HG03064 (cell line): ENCODE results near the gene GAD2.
A peak's percentile ranks its signal among the peaks of the same experiment; 100 is the strongest.

Experiments used
- ATAC-seq: cut with Tn5 transposase; IDR thresholded peaks from one replicate; pipeline ENCODE4 v1.9.1; 2021; ENCODE audit warnings: low read depth; ENCODE audit not compliant: unreplicated experiment

GAD2 gene

DNA sequence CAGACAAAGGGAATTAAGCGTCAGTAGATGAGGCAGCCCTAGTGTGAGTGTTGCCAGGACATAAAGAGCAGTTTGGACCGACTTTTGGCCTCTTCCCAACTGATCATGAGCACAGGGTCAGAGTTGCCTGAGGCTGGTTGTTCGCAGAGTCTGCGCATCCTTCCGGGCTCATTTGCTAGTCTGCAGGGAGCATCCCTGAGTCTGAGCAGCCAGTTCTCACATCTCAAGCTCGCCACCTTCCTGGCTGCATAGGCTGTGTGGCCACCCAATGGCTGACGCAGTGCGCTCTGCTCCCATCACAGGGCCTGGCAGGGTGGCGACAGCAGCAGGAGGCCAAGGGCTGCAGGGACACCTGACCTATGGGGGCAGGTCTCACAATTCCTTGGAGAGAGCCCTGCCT, 5.0 kb downstream of the GAD2 start:
- ATAC-seq = no peak

DNA sequence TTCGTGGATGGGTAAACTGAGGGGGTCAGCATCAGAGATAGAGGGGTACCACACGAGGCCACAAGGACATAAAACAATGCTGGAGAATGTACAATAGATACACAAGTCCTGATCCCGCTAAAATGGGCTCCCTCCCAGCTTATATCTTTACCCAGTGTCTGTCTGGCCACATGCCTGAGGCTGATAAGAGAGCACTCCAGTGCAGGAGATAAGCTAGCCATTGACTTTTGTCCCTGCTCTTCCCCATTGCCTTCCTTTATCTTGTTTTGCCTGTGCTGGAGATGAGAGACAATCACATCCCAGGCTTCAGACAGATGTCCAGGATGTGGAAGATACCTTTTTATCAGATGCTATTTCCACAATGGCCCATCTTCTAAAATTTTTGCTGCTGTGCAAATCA, 6.0 kb downstream of the GAD2 start:
- ATAC-seq = no peak

DNA sequence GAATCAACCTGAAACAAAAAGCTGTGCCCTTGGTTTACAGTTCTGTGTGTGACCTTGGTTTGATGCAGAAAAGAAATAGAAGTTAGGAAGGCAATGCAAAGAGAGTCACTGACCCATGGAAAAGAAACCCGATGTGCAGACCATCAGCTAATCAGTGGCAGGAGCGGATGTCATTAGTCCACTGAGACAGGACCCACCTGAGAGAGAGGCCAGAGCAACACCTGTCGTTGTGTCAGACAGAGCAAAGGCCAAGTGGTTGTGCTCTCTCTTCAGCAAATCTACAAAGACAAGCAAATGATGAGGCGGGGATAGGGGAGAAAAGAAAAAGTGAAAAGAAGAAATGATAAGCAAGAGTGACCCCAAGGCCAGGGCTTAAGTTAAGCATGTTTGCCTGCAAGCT, 8.7 kb downstream of the GAD2 start:
- no peak for ATAC-seq

DNA sequence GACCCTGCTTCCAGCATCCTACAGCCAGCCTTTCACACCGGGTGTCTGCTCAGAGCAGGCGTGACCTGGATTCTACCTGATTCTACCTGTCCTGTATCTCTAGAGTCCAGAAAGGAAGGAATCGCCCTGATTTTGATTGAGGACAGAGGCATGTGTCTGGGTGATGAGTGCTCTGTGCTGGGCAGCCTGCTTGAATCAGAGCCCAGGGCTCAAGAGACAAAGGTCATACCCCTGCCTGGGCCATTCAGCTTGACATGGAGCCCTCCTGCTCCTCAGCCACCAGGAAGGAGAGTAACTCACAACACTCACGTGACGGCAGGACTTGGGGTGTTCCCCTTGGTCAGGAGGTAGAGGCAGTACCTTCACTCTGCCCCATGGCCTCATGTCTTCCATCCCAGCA, 11.2 kb downstream of the GAD2 start:
- ATAC-seq = no peak

DNA sequence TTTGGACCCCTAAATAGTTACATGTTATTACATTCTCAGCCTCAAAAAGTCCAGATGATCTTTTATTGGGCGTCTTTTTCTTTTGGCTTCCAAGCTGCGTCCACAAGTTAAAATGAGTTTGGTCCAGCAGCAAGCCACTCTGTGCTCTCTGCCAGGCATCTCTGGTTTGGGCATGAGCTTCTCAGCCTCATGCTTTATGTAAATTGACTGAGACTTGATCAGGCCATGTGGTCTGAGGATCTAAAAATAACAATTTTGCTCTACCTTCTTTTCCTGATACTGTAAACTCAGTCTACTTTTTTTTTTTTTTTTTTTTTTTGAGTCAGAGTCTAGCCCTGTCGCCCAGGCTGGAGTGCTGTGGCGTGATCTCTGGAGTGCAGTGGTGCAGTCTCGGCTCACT, 15.6 kb downstream of the GAD2 start:
- ATAC-seq = no peak

DNA sequence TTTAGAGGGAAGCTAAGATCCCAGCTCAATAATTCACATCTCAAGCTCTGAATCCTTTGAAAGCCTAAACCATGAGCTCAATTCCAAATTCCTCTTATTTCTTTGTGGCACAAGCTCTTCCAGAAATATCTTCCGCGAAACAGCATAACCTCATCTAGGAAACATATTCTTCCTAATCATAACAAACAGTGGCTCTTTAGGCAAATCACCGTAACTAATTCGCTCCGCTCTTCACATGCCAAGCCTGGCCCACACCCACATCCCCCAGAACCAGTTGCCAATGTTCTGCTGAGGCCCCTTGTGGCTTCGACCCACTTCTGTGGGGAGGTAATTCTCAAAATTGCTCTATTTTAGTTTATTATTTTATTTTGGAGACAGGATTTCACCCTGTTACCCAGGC, 19.2 kb downstream of the GAD2 start:
- ATAC-seq = no peak

DNA sequence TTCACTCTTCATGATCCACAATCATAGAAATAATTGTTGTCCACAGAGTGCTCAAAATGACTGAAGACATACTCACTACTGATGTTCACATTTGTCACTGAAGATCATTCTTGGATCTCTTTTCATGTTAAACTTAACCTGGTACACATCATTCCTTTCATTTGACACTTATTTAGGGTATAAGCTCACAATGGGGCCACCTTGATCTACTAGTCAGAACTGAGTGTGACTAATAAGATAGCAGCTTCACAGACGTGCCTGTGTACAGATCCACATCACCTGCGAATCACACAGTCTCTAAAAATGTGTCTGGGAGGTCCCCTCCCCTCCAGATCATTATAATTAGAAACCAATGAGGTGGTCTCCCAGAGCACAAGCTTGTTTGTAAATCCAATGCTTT, 21.8 kb downstream of the GAD2 start:
- no peak for ATAC-seq

DNA sequence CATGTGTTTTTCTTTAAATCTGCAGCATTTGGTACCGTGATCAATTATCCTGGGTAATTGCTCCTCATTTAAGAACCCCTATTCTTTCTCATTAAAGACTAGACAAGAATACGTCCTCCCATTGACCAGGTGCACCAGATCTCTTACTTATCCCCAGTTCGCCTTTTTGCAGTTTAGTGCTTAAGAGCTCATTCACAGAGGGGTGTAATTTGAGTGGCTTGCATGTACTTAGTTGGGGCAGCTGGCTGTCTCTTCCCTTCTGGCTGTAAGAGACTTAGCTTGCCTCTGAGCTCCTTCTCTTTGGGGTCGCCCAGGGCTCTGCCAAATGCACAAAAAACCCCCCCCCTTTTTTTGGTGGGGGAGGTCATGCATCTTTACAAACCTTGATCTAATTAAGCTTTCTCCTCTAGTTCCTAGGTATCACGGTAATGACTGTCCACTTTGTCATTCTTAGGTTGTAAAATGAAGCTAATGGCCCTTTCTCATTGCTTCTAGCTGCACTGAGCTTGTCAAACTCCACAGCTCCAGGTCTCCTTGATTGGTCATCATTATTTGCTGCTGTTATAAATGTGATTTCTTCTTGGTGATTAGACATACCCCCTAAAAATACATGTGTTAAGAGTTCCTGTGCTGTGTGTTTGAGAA, 26.3 kb downstream of the GAD2 start:
- ATAC-seq = no peak

DNA sequence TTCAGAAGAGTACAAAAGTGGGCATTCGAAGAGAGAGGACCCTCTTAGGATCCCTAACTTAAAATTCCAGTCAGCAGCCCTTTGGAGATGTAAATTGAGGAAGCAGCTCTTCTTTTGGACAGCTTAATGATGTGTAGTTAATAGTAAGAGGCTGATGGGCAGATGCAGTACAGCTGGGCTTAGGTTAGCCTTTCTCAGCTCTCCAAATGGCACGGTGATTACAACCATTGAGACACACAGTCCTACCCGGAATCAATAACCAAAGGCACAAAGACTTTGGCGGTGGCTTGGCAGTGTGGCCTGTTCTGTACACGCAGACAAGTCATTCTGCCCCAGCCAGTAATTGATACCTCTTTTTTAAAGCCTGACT, 26.8 kb downstream of the GAD2 start:
- no peak for ATAC-seq

DNA sequence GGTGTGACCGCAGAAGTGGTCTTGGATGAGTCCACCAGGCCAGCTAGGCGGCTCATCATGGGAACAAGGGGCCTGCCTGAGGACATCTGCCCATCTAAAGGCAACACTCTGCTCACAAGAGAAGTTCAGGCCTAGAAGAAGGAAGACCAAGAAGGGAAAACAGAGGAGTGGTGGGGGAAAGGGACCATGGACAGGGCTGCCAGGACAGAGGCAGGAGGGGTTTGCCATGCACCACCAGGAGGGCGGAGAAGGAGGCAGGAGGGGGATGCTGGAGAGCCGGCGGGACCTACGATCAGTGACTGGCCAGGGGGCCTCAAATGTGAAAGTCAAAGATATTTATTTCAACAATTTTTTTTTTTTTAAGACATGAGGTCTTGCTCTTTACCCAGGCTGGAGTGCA, 33.1 kb downstream of the GAD2 start:
- ATAC-seq = no peak

DNA sequence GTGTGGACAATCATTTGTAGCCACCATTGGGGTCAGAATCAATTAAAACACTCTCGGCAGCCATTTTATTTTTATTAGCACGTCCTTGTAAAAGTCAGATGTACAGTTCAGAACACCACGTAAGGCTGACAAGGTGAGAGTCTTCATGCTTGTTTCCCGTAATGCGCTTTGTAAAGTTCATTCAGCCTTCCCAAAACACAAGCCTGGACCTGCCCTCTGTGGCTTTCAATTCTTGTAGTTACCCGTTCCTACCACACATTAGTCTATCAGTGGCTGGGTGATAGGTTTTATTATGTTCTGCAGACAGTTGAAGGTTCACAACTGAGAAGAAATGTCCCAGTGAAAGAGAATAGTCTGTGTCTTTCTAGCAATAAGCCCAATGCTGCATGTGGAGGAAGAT, 35.4 kb downstream of the GAD2 start:
- no peak for ATAC-seq

DNA sequence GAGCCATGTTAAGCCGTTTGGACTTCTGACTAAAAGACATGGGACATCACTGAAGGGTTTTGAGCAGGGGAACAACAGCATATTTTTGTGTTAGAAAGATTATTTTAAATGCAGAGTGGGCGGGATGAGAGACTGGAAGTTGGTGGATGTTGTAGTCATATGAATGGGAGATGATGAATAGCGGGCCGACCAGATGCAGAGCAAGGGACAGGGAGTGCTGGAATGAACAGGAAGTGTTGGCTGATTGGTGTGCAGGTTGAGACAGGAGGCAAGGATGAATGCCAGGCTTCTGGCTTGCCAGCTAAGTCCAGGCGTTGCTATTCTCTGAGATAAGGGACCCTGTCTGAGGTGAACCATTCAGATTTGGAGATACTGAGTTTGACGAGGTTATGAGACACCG, 38.0 kb downstream of the GAD2 start:
- no peak for ATAC-seq

DNA sequence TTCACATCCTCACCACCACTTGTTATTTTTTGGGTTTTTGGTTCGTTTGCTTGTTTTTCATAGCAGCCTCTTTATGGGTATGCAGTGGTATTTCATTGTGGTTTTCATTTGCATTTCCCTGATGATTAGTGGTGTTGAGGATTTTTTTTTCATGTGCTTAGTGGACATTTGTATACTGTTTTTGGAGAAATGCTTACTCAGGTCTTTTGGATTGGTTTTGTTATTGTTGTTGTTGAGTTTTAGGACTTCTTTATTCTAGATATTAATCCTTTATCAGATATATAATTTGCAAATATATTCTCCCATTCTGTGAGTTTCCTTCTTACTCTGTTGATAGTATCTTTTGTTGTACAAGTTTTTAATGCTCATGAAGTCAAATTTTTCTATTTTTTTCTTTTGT, 42.8 kb downstream of the GAD2 start:
- no peak for ATAC-seq

DNA sequence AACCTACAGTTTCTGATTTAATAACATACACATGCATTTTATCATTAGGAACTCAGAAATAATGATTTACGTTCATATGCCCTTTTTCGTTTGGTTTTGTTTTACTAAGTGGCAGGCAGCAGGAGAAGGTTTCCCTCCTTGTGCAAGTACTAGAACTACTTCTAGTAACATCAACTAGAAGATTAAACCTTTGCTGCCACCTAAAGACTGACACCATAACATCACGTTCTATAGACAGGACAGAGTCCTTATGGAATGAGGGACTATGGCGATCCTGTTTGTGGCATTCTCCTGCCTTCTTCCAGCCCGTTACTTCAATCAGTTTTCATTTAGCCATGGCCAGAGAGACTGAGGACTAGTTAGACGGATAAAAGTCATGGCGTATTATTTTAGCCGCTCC, 53.2 kb downstream of the GAD2 start:
- no peak for ATAC-seq

DNA sequence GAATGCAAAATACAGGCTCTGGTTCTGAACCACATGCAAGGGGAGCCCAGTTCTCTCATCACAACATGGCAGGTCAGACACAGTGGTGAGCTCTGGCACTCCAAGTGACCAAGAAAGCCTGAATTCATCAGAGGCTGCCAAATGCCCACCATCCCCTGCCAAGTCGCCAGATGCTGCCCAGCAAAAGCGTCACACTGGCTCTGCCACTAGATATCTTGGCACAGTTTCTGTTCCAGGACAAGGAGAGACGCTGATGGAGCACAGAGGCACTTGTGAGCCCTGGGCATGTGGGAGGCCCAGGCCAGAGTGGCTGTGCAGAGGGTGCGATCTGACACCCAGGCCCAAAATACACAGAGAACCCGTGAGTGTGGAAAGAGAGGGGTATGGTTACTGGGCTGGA, 57.8 kb downstream of the GAD2 start:
- ATAC-seq = no peak

DNA sequence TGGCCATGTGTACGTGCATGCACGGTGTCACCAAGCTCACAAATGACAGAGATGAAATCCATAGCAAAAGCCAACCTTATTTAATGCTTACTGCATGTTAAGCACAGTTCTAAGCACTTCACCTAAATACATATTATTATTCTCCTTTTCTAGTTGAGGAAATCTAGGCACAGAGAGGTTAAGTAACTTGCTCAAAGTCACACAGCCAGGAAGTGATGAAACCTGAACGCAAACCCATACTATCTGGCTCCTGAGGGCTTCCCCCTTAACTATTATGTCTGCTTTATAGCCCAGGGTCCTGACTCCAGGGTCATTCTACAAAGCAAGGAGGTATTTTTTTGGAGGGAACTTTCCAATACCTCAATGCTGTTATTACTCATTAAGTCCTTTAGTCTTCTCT, 61.7 kb downstream of the GAD2 start:
- no peak for ATAC-seq

DNA sequence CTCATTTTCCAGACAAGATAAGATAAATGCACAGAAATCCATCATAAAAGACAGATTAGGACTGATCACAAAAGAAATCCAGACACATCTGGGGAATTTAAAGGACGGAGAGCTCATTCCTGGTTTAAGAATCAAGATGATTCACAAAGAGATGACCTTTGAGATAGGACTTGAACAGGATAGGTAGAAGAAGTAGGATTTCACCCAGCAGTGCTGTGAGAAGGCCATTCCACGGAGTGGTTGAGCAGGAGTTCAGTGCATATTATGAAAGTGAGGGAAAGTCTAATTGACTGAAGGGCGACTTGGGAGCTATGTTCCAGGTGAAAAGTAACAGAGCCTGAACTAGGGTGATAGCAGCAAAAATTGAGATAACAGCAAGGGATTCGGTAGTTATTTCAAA, 73.7 kb downstream of the GAD2 start:
- no peak for ATAC-seq

DNA sequence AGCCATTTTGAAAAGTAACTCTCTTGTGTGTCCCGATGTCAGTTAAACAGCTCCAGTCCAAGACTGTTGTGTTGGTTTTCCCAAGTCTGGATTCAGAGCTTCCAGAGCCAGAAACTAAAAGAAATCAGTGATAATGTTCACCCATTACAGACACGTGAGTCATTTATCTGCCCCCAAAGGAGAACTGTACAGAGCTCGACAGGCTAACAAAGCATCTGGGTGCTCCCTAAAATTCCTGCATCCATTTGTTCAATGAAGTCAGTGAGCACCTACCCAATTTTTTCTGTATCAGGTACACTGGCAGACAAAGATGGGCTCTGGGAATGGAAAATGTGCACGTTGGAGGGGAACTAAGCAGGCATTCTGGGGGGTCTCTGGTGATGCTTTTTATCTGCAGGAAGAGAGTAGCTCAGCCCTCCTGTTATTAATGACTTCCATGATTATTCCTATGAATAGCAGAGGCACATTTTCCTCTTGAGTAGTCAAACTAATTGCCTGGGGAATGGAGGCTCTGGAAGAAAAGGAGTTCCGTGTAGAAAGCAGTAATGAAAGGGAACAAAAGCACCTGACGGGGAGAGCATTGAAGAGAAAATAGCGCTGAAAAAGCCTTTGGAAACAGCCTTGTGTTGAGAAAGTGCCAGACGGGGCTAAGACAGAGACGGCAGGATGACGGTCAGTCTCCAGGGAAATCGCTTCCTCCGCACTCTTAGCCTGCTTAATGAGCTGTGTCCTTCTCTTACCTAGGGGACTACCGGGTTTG, 75.3 kb downstream of the GAD2 start:
- ATAC-seq = no peak

DNA sequence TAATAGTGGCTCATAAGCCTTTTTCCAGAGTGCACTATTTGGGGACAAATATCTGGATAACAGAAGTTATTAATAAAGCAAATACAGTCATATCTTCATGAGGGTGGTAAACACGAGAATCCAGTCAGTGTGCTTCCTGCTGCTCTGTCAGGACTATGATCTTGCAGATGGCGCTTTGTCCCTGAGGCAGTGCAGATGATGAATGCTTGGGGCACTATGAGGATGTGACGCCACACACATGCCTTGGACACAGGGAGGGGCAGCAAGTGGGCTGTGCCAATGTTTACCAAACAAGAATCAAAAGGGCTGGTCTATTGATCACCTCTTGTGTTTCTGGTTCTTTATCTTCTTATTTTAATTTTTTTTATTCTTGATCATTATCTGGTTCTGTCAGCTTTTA, 79.8 kb downstream of the GAD2 start:
- ATAC-seq = no peak

DNA sequence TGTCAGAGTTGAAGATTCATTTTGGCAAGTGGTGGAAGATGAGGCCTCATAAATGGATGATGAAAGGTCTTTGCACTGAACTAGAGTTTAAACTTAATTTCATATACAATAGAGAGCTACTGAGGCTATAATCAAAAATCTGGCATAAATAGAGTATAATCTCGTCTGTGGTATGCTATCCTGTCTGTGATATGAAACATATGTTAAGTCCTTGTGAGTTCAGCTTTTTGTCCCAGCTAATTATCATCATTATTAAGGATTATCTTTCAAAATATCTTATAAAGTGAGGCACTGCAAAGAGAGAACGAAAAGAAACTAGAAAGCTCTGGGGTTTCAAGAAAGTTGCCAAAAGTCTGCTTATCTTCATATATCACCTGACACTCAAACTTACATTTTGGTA, 83.4 kb downstream of the GAD2 start:
- ATAC-seq = no peak

DNA sequence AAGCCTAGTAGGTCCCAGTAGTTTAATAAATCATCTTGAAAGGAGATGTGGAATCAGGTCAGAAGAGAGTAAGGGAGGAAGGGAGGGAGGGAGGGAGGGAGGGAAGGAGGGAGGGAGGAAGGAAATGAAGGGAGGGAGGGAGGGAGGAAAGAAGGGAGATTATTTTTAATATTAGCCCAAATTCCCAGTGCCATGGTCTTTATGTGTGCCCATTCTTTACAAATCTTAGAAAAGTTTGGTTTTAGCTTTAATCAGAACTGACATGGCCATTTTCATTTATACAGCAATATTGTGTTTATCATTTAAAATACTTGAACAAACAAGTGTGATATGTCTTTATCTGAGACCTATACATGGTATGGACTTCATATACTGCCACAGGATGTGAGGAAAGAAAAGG, 86.8 kb downstream of the GAD2 start:
- no peak for ATAC-seq

DNA sequence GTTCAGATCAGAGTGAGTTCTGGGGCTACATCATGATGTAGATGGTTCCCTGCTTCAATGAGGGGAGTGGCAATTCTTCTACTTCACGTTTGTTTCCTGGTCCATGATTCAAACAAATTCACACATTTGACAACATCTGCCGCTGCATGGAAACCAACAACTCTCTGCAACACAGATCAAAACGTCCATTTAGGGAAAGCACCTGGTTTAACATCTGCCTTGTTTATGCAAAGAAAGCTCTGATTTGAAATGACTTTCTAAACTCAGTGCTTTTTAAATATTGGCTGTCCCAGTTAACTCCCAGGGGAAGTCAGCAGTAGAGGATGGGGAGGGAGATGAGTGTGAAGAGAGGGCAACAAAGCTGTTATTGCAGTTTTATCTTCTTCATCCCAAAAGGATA, 93.8 kb downstream of the GAD2 start:
- peak; percentile 69 for ATAC-seq
